Measurements from ENCODE around the gene KLK2.
A peak's percentile ranks its signal among the peaks of the same experiment; 100 is the strongest.
"Not testable (repeated sequence)": the region's sequence is repeated elsewhere in the genome, so short reads cannot be mapped to it uniquely, and the experiment has no call there.

Gene KLK2

DNA sequence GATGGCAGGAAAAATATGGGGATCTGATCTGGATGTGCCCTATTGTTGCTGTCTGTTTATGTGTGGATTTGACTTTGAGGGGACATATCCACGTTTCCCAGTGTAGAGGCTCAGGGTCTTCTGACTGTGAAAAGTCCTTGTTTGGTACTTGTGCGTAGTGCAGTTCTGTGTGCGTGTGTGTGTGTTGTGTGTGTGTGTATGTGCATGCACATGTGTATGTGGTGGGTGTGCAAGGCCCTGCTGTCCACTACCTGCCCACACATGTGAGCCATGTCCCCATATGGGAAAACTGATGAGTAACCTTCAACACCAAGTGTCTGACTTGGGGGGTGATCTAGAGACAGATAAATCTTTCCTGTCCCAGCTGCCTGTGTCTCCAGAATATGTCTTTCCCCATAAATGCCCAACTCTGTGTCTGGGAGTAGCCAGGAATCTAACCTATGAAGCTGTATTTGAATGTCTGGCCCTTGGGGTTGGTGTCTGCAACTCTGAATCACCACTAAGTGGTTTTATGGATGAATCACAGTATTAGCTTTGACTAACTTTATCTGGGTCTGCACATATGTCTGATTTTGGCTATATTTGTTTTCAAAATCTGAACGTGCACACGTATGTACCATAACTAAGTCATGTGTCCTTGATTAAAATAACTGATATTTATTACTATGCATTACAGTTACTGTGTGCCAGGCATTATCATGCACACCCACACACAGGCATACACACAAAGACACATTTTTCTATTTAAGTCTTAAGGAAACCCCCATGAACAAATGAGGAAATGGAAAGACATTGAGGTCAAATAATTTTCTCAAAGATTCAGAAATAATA lies 17.4 kb downstream of the KLK2 start:
- no peak for TF ChIP-seq CTCF (IDR thresholded peaks at IDR 0.05; ENCODE audit: insufficient read depth, low read depth, low read length, missing control alignments)
- no peak overlapping the region for H3K4me3 ChIP-seq (ENCODE audit: low read length)
- DNase-seq (ENCODE audit: low read depth), result peak; percentile 31

DNA sequence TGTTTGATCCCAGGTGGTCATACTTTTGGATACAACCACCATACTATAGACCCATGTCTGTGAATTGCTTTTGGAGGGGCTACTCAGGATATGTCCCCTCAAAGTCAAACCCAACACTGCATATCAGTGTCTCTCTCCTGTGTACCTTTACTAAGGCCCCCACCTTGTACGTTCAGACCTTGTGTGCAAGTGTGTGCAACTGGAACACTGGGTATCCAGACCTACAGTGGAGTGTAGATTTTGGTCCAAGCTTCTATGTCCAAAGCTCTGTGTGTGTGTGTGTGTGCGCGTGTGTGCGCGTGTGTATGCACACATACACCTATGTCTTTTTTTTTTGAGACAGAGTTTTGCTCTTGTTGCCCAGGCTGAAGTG lies 18.0 kb downstream of the KLK2 start:
- TF ChIP-seq CTCF (IDR thresholded peaks at IDR 0.05; ENCODE audit: insufficient read depth, low read depth, low read length, missing control alignments), result no peak

DNA sequence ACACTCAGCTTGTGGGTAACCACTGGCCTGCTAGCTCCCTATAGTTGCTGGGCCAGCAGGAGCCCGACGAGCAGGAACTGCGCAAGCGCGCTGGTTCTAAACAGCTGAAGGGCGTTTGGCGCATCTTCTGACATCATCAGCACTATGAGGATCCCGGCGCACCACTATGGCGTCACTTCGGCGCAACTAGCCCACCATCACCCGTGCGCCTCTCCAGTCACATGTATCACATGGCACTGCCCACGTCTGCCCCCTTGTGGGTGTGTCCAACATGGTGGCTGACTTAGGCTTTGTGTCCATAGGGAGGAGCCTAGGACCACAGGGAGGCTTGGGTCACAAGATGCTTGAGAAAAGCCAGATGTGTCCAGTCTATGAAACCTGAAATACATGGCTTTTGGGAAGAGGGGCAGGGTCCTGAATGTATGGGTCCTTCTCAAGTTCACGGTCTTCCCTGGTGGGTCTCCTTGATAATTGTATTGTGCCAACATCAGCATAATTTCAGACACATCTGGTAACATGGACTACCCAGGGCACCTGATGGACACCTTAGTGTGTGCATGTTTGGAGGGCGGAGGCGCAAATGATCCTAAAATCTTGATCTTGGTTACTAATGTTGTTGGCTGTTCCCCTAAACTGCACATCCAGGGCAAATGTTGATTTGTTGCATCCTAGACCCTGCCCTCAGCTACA lies 20.0 kb downstream of the KLK2 start:
- TF ChIP-seq CTCF (IDR thresholded peaks at IDR 0.05; ENCODE audit: insufficient read depth, low read depth, low read length, missing control alignments), result no peak
- no peak for DNase-seq (ENCODE audit: low read depth)

More for the DNA sequence above, 18.0 kb downstream of the KLK2 start:
- H3K4me3 ChIP-seq (ENCODE audit: low read length), result no peak overlapping the region
- DNase-seq (ENCODE audit: low read depth), result no peak

DNA sequence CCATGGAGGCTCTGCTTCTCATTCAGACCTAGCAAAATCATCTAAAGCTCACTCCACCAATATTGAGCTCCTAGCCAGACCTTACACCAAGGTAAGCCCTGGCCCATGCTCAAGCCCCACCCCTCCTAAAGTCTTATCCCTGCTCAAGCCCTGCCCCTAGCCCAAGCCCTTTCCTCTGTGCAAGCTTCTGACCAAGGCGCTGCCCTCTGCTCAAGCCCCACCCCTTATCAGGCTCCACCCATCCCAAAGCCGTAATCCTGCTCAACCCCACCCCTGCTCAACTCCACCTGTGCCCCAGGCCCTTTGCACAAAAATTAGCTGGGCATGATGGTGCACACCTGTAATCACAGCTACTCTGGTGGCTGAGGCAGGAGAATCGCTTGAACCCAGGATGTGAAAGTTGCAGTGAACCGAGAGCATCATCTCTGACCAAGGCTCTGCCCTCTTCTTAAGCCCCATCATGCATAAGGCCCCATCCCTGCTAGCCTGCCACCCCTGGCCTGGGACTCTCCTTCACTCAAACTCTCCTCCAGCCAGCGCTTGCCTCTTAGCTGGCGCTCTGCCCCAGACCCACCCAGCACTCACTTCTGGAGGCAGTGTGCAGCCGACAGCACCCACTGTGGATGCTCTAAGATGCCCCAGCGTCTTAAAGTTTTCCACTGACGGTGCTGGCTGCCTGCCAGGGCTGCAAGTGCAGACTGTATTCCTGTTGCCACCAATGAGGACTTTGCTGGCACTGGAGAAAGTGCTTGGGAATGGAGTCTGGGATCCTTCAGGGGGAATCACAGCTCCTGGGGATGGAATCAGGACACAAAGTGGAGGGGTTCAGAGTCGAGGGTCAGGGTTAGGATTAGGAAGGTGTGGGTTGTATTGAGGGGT lies 21.5 kb downstream of the KLK2 start:
- no peak for TF ChIP-seq CTCF (IDR thresholded peaks at IDR 0.05; ENCODE audit: insufficient read depth, low read depth, low read length, missing control alignments)
- no peak overlapping the region for H3K4me3 ChIP-seq (ENCODE audit: low read length)
- DNase-seq (ENCODE audit: low read depth), result no peak

More for the DNA sequence above, 20.0 kb downstream of the KLK2 start:
- no peak overlapping the region for H3K4me3 ChIP-seq (ENCODE audit: low read length)

GRCh38 chr19:50896089-50896590 lies 22.9 kb downstream of the KLK2 start:
- DNase-seq (ENCODE audit: low read depth); H3K4me3 ChIP-seq (ENCODE audit: low read length): not testable (repeated sequence)

- peak; percentile 57 for DNase-seq (ENCODE audit: low read depth)
- no peak overlapping the region for H3K4me3 ChIP-seq (ENCODE audit: low read length)
- TF ChIP-seq CTCF (IDR thresholded peaks at IDR 0.05; ENCODE audit: insufficient read depth, low read depth, low read length, missing control alignments), result no peak
These were observed 23.5 kb downstream of the KLK2 start for GRCh38 chr19:50896591-50897190.
